Measurements from ENCODE around the gene EIF5A.

Gene EIF5A

GRCh38 chr17:7357381-7357780 is 50.0 kb downstream of the EIF5A start:
- no peak for DNase-seq

GRCh38 chr17:7361906-7362305 is 54.5 kb downstream of the EIF5A start:
- no peak for DNase-seq
